ENCODE measurements around the gene TMEM218. TPM values are rescaled to one million over a fixed set of nuclear protein-coding genes. Genes with fewer than 3 reads are reported as not detected.

The TMEM218 gene
- total RNA-seq, 1 donor from 2014 or later: 0.64 TPM

GRCh38 chr11:125146232-125146631 is 34.8 kb upstream of the TMEM218 start:
- TF ChIP-seq CTCF (IDR thresholded peaks at IDR 0.05): no peak

GRCh38 chr11:125141686-125142535 is 30.5 kb upstream of the TMEM218 start:
- intact Hi-C loops (cut with DNase I): loop anchor here (2.0 kb wide), 1 partner anchor 181 kb away; no protein-coding TSS in a partner anchor
- Histone ChIP-seq H3K27ac (no peak overlapping the region), H3K36me3 (no peaks in the 10 kb centered on the region), H3K4me1 (no peaks in the 10 kb centered on the region), H3K27me3 (no peaks in the 10 kb centered on the region), H3K4me3 (no peak overlapping the region), H3K9me3 (no peaks in the 10 kb centered on the region)
- TF ChIP-seq CTCF (IDR thresholded peaks at IDR 0.05): peak; percentile 81 to 96 (median 90)
- peak in 1 of 2 donors; percentile 63 for DNase-seq (ENCODE audit: low spot score in 2 of 2)

More at GRCh38 chr11:125146232-125146631, 34.8 kb upstream of the TMEM218 start:
- no peak overlapping the region for H3K27ac ChIP-seq
- H3K9me3 ChIP-seq: no peaks in the 10 kb centered on the region
- H3K4me1 ChIP-seq: no peaks in the 10 kb centered on the region
- H3K4me3 ChIP-seq: no peak overlapping the region
- no peaks in the 10 kb centered on the region for H3K36me3 ChIP-seq
- intact Hi-C loops (cut with DNase I): no loop called here
- no peaks in the 10 kb centered on the region for H3K27me3 ChIP-seq
- DNase-seq (ENCODE audit: low spot score in 2 of 2): no peak

GRCh38 chr11:125141178-125141577 is 29.8 kb upstream of the TMEM218 start:
- Histone ChIP-seq H3K9me3 (no peaks in the 10 kb centered on the region), H3K4me1 (no peaks in the 10 kb centered on the region), H3K27me3 (no peaks in the 10 kb centered on the region), H3K27ac (no peak overlapping the region), H3K4me3 (no peak overlapping the region), H3K36me3 (no peaks in the 10 kb centered on the region)
- intact Hi-C loops (cut with DNase I): loop anchor here (2.0 kb wide), 1 partner anchor 180 kb away; no protein-coding TSS in a partner anchor
- no peak for TF ChIP-seq CTCF (IDR thresholded peaks at IDR 0.05)
- peak in 1 of 2 donors; percentile 49 for DNase-seq (ENCODE audit: low spot score in 2 of 2)

- intact Hi-C loops (cut with DNase I): loop anchor here (2.0 kb wide), 1 partner anchor 179 kb away; no protein-coding TSS in a partner anchor
- H3K9me3 ChIP-seq: no peaks in the 10 kb centered on the region
- DNase-seq (ENCODE audit: low spot score in 2 of 2): peak in 1 of 2 donors; percentile 30
Measured at GRCh38 chr11:125140233-125140632, 28.8 kb upstream of the TMEM218 start.

GRCh38 chr11:125139778-125140177 is 28.4 kb upstream of the TMEM218 start:
- Histone ChIP-seq H3K9me3 (no peaks in the 10 kb centered on the region), H3K4me3 (no peak overlapping the region), H3K27me3 (no peaks in the 10 kb centered on the region), H3K27ac (no peak overlapping the region), H3K4me1 (no peaks in the 10 kb centered on the region), H3K36me3 (no peaks in the 10 kb centered on the region)
- DNase-seq (ENCODE audit: low spot score in 2 of 2): no peak
- TF ChIP-seq CTCF (IDR thresholded peaks at IDR 0.05): no peak
- intact Hi-C loops (cut with DNase I): loop anchor here (2.0 kb wide), 1 partner anchor 179 kb away; no protein-coding TSS in a partner anchor

More at GRCh38 chr11:125140233-125140632, 28.8 kb upstream of the TMEM218 start:
- Histone ChIP-seq H3K4me1 (no peaks in the 10 kb centered on the region), H3K4me3 (no peak overlapping the region), H3K36me3 (no peaks in the 10 kb centered on the region), H3K27ac (no peak overlapping the region), H3K27me3 (no peaks in the 10 kb centered on the region)
- TF ChIP-seq CTCF (IDR thresholded peaks at IDR 0.05): no peak

Data from ascending aorta (tissue), 2 donors.